Stimulated activated CD8-positive, alpha-beta memory T cell treated with anti-CD3 and anti-CD28 coated beads, Interleukin-12 subunit alpha, Interleukin-12 subunit beta, amount 100 ng/mL, for 24 hours (primary cell): Measurements from ENCODE around the gene RFX2.
"Not testable (repeated sequence)": the region's sequence is repeated elsewhere in the genome, so short reads cannot be mapped to it uniquely, and the experiment has no call there.

Experiments
- DNase-seq: peaks from one replicate; pipeline ENCODE4 v3.0.0-alpha.2; 2020; ENCODE audit errors: extremely low read depth

RFX2 gene

GRCh38 chr19:5991244-5991838, 119.0 kb downstream of the RFX2 start:
- no peak for DNase-seq

DNA sequence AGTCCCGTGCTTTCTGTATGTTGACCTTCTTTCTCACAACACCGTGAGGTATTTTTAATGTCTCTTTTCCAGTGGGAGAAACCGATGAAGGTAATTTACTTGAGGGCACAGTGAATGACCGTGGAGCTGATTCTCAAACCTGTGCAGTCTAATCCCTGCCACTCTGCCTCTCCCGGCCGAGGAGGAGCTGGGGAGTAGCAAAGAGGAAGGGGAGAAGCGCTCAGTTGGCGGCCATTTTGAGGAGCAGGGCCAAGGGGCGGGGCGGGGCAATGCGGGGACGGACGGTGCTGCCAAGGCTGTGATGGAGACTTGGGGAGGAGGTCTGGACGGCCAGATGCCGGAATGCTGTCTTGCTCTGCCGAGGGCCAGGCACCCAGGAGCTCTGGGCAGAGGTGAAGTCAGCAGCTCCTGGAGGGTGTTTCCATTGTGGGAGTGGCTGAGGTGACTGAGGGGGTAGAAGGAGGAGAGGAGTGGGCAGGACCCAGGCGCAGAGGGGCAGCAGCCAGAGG, 120.0 kb downstream of the RFX2 start:
- DNase-seq, result no peak

- DNase-seq, result no peak
These were observed 120.8 kb downstream of the RFX2 start for GRCh38 chr19:5989388-5990074.

GRCh38 chr19:5988517-5989387, 121.5 kb downstream of the RFX2 start:
- DNase-seq, result no peak

DNA sequence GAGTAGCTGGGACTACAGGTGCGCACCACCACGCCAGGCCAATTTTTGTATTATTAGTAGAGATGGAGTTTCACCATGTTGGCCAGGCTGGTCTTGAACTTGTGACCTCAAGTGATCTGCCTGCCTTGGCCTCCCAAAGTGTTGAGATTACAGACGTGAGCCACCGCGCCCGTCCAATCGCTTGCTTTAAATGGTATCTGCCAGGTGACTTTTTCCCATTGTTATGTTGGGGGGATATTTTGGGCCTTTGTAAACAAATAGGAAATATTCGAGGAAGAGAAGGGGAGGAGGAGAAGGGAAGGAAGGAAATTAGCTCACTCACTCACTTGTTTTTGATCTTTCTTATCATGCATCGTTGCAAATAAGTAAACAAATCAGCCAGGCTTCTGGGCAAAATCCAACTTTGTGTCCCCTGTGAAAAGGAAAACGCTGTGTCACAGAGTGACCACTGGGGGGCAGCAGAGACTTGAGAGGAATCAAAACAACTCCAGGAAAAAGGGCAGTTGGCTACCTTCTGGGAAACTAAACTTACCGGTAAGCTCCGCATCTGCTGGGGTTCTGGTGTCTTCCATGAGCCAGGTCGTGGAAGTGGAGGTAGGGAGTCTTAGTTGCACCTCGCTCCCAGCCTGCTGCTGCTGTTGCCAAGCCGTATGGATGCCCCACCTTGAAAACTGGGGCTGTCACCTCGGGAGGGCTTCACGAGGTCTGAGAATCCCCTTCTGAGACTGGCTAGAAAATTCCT, 123.1 kb downstream of the RFX2 start:
- peak; percentile 39 for DNase-seq

DNA sequence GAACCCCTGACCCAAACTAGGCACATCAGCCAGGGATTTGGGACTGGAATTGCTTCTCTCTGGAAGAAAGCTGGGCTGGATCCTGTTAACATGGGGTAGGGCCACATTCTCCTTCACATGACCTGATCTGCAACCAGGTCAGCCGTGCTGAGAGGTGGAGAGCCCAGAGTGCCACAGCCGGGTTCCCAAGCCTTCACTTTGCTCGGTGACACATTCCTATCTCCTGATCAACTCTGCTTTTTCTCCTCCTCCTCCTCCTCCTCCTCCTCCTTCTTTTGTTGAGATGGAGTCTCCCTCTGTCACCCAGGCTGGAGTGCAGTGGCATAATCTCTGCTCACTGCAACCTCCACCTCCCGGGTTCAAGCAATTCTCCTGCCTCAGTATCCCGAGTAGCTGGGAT, 124.5 kb downstream of the RFX2 start:
- DNase-seq, result not testable (repeated sequence)

GRCh38 chr19:5985098-5985783, 125.1 kb downstream of the RFX2 start:
- no peak for DNase-seq

DNA sequence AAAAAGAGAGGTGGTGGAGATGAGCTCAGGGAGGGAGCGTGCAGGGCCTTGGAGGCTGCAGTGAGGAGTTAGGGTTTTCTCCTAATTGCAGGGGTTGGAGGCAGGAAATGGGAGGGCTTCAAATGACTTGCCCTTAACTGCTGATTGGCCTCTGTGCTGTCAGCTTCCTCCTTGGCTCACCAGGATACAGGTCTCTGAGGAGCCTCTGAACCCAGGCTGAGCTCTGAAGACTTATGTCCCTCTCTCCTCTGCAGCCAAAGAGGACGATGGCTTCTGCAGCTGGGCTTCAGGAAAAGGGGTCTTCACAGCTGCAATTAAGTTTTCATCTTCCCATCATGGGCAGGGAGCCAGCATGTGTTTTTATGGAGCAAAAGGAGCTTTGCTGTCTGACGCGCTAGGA, 125.7 kb downstream of the RFX2 start:
- no peak for DNase-seq

GRCh38 chr19:5983367-5983955, 126.8 kb downstream of the RFX2 start:
- DNase-seq, result no peak

GRCh38 chr19:5978606-5979552, 131.4 kb downstream of the RFX2 start:
- no peak for DNase-seq

- DNase-seq, result peak; percentile 96
These were observed 132.3 kb downstream of the RFX2 start, which contains the start of gene RANBP3 for GRCh38 chr19:5977785-5978605. RANBP3 (minus strand) TSS chr19:5978140; CDS start chr19:5978082, 58 bp downstream.

DNA sequence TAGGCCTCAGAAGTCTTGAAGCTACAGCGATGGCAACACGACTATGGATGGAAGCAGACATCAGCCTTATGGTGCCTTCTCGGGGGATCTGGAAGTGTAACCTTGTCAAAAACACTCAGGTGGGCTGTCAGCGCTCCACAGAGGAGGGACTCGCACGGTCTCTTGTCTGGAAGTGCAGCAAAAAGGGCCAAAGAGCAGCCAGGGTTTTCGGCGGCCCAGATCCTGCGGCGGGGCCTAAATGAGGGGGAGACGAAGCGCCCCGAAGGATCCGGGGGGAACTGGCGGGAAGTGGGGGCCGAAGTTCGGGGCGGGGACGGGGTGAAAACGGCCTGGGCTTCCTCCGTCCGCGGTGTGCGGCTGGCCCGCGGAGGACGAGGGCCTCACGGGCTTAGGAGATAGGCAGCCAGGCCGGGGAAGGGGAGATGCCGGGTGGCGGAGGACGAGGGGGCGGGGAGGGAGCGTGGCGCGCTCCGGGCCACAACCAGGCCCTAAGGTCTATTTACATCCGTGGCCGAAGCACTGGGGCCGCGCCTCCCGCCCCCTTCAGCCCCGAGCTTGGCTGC, 133.0 kb downstream of the RFX2 start:
- DNase-seq, result no peak

DNA sequence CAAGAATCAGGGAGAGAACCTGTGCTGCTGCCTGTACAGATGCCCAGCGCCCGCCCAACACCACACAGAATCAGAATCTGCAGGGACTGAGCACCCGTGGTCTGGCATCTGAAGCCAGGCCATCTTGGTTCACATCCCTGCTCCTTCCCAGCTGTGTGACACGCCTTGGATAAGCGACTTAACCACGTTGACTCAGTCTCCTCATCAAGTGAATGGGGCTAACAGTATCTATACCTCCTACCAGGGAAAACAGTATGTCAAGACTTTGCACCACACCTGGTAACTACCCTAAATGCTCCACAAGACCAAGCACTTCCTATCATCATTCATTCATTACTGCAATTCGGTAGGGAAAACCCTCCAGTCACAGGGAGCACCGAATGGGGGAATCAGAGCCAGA, 133.5 kb downstream of the RFX2 start:
- DNase-seq, result no peak

- DNase-seq, result no peak
These were observed 134.9 kb downstream of the RFX2 start for GRCh38 chr19:5975388-5975728.

DNA sequence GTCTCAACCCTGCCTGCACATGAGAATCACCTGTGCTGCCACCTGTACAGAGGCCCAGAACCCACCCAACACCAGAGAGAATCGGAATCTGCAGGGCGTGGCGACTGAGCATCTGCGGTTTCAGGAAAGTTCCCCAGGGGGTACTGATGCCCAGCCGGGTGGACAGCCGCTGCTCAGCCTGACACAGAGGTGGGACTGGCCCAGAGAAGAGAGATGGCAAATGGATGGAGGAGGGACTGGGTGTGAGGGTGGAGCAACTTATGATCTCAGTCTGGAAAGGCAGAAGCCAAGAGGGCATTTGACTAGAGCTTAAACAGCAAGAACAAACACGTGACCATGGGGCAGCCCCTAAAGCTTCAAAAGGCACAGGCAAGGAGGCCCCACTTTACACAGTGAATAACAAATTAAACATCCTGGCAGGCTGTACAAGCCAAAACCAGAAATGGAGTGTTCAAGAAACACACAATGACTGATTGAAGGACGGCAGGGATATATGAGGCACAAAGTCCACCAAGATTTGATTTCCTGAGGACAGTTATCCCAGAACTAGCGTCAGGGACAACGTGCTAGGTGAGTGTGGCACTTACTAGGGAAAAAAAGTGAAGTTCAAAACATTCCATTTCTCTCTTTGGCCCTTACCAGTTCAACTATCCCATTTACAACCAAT, 135.4 kb downstream of the RFX2 start:
- DNase-seq, result no peak

DNA sequence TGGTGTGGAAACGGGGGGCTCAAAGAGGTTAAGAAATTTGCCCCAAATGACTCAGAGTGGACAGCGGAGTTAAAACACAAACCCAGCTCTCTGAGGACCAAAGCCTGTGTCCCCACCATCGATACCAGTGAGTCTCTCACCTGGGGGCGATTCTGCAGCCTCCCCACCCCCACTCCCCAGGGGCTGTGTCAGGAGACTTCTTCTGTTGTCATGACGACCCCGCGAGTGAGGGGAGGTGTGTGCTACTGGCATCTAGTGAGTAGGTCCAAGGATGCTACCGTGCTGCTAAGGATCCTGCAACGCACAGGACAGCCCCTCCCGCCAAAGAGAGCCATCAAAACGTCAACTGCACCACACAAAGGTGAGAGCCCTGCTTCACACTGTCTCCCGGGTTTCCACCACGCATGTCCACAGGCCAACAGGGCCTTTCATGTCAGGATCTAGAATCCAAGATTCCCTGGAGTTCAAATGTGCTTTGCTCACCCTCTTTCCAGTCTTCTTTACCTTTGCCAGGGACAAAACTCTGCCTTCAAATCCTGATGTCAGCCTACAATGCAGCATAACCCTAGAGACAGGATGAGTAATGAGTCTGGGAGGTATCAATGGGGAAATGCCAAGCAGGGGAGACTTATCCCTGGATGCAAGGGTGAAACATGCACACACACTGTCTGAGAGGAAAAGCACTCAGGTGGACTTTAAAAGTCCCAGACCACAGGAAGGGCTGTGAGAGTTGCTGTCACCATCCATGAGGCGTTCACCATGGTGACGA, 136.2 kb downstream of the RFX2 start:
- DNase-seq, result no peak

DNA sequence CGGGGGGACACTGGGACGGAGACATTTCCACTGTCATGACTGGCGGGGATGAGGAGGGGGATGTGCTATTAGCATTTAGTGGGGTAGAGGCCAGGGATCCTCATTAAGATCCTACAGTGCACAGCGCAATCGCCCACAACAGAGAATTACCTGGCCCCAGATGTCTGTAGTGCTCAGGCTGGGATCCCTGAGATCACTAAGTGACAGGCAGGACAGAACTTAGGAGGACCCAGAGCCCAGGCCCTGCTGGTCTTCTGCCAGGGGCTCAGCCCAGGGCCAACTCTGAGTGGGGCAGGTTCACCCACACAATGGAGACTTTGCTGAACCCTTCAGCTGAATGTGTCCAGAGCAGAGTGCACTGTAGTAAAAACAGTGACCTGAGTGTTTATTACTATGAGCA, 136.9 kb downstream of the RFX2 start:
- DNase-seq, result no peak
